Cardiac muscle cell (in vitro differentiated cells and primary cell): ENCODE measurements around the gene COL4A5. TPM values are rescaled to one million over a fixed set of nuclear protein-coding genes. Genes with fewer than 3 reads are reported as not detected.

Experiments used
- polyA plus RNA-seq: library from polyadenylated mRNA; unstranded; fragments of >200 nt; fragmentation: Nextera tagmentation; extraction: Ambion mirVana; gene quantifications from 2 replicates; pipeline ENCODE4 v1.2.1, GENCODE V29; 2016
- total RNA-seq: library from RNA; depleted of rRNA; stranded (reverse); fragments of >200 nt; gene quantifications from 2 replicates; pipeline ENCODE4 v1.2.3, GENCODE V29; 2016

COL4A5 gene
- total and polyA plus RNA-seq, 2 experiments from 2014 or later, result 98.0 to 299 TPM

Other genes starting within 250 kb of the COL4A5 start
- 72.1 and 95.2 TPM in 2 replicates for gene COL4A6, start 1.4 kb upstream of the COL4A5 start, total RNA-seq
- gene COL4A6, start 1.4 kb upstream of the COL4A5 start, polyA plus RNA-seq, result 40.1 and 53.0 TPM in 2 replicates